ENCODE results near the gene CCDC85B. TPM values are rescaled to one million over a fixed set of nuclear protein-coding genes. Genes with fewer than 3 reads are reported as not detected.
A peak's percentile ranks its signal among the peaks of the same experiment; 100 is the strongest.

The CCDC85B gene
- total and polyA plus RNA-seq, 2 of the 13 experiments (the other 11 are each of a cell fraction or from before 2014, with no cell fraction given), result 8.2 to 19.5 TPM

DNA sequence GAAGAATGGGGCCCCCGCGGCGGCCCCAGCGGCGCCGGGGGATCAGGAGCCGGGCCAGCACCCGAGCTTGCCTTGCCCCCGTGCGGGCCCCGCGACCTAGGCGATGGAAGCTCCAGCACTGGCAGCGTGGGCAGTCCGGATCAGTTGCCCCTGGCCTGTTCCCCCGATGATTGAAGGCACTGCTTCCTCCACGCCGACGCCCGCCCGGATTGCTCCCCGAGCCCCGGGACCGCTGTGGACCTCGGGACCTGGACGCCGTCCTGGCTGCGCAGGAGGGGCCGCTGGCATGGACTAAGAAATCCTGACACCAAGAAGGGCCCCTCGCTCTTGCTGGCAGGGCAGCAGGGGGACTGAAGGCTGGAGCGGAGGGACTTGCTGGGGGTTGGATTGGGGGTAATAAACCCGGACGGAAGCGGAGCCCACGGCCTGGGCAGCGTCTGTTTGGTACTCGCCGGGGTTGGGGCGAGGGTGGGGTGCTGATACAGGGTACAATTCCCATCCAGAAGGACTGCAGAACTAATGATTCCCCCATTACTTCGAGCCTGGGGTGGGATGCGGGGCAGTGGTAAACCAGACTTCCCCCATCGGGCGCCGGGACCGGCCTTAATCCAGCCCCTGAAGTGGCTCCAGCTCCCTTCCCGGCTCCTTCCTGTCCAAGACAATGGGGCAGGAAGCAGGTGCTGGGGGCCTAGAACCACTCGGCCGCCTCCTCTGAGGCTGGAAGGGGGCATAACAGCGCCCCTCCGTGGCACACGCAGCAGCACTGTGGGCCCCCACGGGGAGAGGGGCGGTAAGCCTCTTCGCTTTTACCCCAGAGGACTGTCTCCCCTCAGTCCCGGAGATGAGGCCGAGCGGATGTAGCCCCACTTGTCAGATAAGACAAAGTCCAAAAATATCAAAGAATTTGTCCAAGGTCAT is 1.0 kb downstream of the CCDC85B start (continued):
- TF ChIP-seq, protein P1, sequence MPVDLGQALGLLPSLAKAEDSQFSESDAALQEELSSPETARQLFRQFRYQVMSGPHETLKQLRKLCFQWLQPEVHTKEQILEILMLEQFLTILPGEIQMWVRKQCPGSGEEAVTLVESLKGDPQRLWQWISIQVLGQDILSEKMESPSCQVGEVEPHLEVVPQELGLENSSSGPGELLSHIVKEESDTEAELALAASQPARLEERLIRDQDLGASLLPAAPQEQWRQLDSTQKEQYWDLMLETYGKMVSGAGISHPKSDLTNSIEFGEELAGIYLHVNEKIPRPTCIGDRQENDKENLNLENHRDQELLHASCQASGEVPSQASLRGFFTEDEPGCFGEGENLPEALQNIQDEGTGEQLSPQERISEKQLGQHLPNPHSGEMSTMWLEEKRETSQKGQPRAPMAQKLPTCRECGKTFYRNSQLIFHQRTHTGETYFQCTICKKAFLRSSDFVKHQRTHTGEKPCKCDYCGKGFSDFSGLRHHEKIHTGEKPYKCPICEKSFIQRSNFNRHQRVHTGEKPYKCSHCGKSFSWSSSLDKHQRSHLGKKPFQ (CRISPR knock-in tag; IDR thresholded peaks at IDR 0.05; ENCODE audit: insufficient replicate concordance), result peak; percentile 25
- TF ChIP-seq KDM5B (CRISPR knock-in tag; IDR thresholded peaks at IDR 0.05; ENCODE audit: borderline replicate concordance) (peak; percentile 56; the same call in 1 of the 2 replicates), SMARCE1 (IDR thresholded peaks at IDR 0.05; ENCODE audit: borderline replicate concordance) (no peak), MTA1 (CRISPR knock-in tag; IDR thresholded peaks at IDR 0.05; ENCODE audit: borderline replicate concordance) (no peak), GABPB1 (CRISPR knock-in tag; IDR thresholded peaks at IDR 0.05) (peak; percentile 37; the same call in 1 of the 2 replicates), FOXK1 (CRISPR knock-in tag; IDR thresholded peaks at IDR 0.05; ENCODE audit: borderline replicate concordance, low read depth) (peak; percentile 25; the same call in 1 of the 2 replicates), ZBTB7B (CRISPR knock-in tag; IDR thresholded peaks at IDR 0.05) (peak; percentile 96), ZSCAN22 (CRISPR knock-in tag; IDR thresholded peaks at IDR 0.05) (no peak), MYC (CRISPR knock-in tag; IDR thresholded peaks at IDR 0.05; ENCODE audit: borderline replicate concordance) (peak; percentile 66; the same call in 1 of the 2 replicates), NFIC (IDR thresholded peaks at IDR 0.05; ENCODE audit: low read length) (no peak), ESRRA (CRISPR knock-in tag; IDR thresholded peaks at IDR 0.05; ENCODE audit: low read depth) (peak; percentile 80), FOXA3 (CRISPR knock-in tag; IDR thresholded peaks at IDR 0.05) (peak; percentile 36), SATB2 (CRISPR knock-in tag; IDR thresholded peaks at IDR 0.05) (no peak), ZNF577 (CRISPR knock-in tag; IDR thresholded peaks at IDR 0.05; ENCODE audit: borderline replicate concordance, low read depth) (no peak), IKZF1 (IDR thresholded peaks at IDR 0.05) (no peak), ZNF720 (CRISPR knock-in tag; IDR thresholded peaks at IDR 0.05) (no peak), KDM4B (CRISPR knock-in tag; IDR thresholded peaks at IDR 0.05) (no peak), SRY (CRISPR knock-in tag; IDR thresholded peaks at IDR 0.05) (no peak), KDM5A (IDR thresholded peaks at IDR 0.05; ENCODE audit: borderline replicate concordance, low read length) (no peak), ZFY (CRISPR knock-in tag; IDR thresholded peaks at IDR 0.05) (peak; percentile 68), ZFYVE20 (CRISPR knock-in tag; IDR thresholded peaks at IDR 0.05; ENCODE audit: borderline replicate concordance, low read depth) (no peak), KAT7 (CRISPR knock-in tag; IDR thresholded peaks at IDR 0.05; ENCODE audit: borderline replicate concordance) (no peak)
- TF ChIP-seq, protein P2, sequence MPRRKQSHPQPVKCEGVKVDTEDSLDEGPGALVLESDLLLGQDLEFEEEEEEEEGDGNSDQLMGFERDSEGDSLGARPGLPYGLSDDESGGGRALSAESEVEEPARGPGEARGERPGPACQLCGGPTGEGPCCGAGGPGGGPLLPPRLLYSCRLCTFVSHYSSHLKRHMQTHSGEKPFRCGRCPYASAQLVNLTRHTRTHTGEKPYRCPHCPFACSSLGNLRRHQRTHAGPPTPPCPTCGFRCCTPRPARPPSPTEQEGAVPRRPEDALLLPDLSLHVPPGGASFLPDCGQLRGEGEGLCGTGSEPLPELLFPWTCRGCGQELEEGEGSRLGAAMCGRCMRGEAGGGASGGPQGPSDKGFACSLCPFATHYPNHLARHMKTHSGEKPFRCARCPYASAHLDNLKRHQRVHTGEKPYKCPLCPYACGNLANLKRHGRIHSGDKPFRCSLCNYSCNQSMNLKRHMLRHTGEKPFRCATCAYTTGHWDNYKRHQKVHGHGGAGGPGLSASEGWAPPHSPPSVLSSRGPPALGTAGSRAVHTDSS (CRISPR knock-in tag; conservative IDR thresholded peaks at IDR 0.05), result no peak
- TF ChIP-seq, protein P3, sequence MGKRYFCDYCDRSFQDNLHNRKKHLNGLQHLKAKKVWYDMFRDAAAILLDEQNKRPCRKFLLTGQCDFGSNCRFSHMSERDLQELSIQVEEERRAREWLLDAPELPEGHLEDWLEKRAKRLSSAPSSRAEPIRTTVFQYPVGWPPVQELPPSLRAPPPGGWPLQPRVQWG (CRISPR knock-in tag; IDR thresholded peaks at IDR 0.05; ENCODE audit: borderline replicate concordance, low read depth), result no peak
- TF ChIP-seq, protein P4, sequence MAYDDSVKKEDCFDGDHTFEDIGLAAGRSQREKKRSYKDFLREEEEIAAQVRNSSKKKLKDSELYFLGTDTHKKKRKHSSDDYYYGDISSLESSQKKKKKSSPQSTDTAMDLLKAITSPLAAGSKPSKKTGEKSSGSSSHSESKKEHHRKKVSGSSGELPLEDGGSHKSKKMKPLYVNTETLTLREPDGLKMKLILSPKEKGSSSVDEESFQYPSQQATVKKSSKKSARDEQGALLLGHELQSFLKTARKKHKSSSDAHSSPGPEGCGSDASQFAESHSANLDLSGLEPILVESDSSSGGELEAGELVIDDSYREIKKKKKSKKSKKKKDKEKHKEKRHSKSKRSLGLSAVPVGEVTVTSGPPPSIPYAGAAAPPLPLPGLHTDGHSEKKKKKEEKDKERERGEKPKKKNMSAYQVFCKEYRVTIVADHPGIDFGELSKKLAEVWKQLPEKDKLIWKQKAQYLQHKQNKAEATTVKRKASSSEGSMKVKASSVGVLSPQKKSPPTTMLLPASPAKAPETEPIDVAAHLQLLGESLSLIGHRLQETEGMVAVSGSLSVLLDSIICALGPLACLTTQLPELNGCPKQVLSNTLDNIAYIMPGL (CRISPR knock-in tag; IDR thresholded peaks at IDR 0.05; ENCODE audit: borderline replicate concordance in 1 of 2, low read depth in 1 of 2), result peak; percentile 74 to 93; a peak in 3 of 4 replicates

Measured in HepG2 (cell line).